Natural killer cell treated with Interleukin-12 subunit alpha and Interleukin-12 subunit beta and Interleukin-15 and Interleukin-18, amount 100 ng/mL, for 72 hours (primary cell): ENCODE measurements around the gene SLC2A9. TPM values are rescaled to one million over a fixed set of nuclear protein-coding genes. Genes with fewer than 3 reads are reported as not detected.
"Not testable (repeated sequence)": the region's sequence is repeated elsewhere in the genome, so short reads cannot be mapped to it uniquely, and the experiment has no call there.

Experiments used
- ATAC-seq, 2 donors: fragments of 150-1000 bp; cut with Tn5 transposase in 1 of 2; sonication (Bioruptor Pico), chemical (Tn5 transposase) in 1 of 2; 2 replicates each; pipeline ENCODE4 v1.10.0; 2021
- DNase-seq: peaks from one replicate; pipeline ENCODE4 v3.0.0; 2022; ENCODE audit warnings: low spot score
- H3K27ac Mint-ChIP-seq, 2 donors: 1 replicate in 1 of 2; 2 replicates in 1 of 2; pipeline ENCODE4 v1.8.0; 2022; ENCODE audit warnings: mixed read lengths in 2 of 2, mild to moderate bottlenecking in 1 of 2, moderate library complexity in 1 of 2
- H3K27me3 Mint-ChIP-seq, 2 donors: 1 replicate in 1 of 2; 2 replicates in 1 of 2; pipeline ENCODE4 v1.8.0; 2022; ENCODE audit warnings: mixed read lengths in 2 of 2
- H3K36me3 Mint-ChIP-seq: one replicate; pipeline ENCODE4 v1.8.0; 2022; ENCODE audit warnings: mixed read lengths
- H3K4me1 Mint-ChIP-seq, 2 donors: 1 replicate in 1 of 2; 2 replicates in 1 of 2; pipeline ENCODE4 v1.8.0; 2022; ENCODE audit warnings: low read depth in 2 of 2, mixed read lengths in 2 of 2, mild to moderate bottlenecking in 1 of 2
- H3K4me3 Mint-ChIP-seq: one replicate; pipeline ENCODE4 v1.8.0; 2022; ENCODE audit warnings: mixed read lengths
- H3K9me3 Mint-ChIP-seq: 2 replicates; pipeline ENCODE4 v1.8.0; 2022; ENCODE audit warnings: mixed read lengths
- total RNA-seq, 2 donors: library from RNA; stranded (reverse); gene quantifications; one replicate each; pipeline ENCODE4 v1.2.3, GENCODE V29; 2022

Gene SLC2A9
- total RNA-seq, 2 donors from 2014 or later, result 1.8 to 3.3 TPM

- DNase-seq (no peak), ATAC-seq (no peak)
- H3K4me3 Mint-ChIP-seq, result no peak overlapping the region
- no peaks in the 10 kb centered on the region for H3K9me3 Mint-ChIP-seq
- peaks cover 17 to 34% of the 10 kb centered on the region in 2 donors for H3K27me3 Mint-ChIP-seq
- no peak overlapping the region for H3K27ac Mint-ChIP-seq
- H3K36me3 Mint-ChIP-seq, result no peaks in the 10 kb centered on the region
- H3K4me1 Mint-ChIP-seq, result peaks cover 10 to 27% of the 10 kb centered on the region in 2 donors
Measured at GRCh38 chr4:9816285-9816684, 205.0 kb downstream of the SLC2A9 start.

- Mint-ChIP-seq H3K27ac (no peak overlapping the region), H3K9me3 (no peaks in the 10 kb centered on the region), H3K4me1 (peaks cover 10 to 27% of the 10 kb centered on the region in 2 donors), H3K27me3 (peaks cover 25 to 55% of the 10 kb centered on the region in 2 donors), H3K36me3 (peaks cover 5% of the 10 kb centered on the region), H3K4me3 (peak overlapping the region; percentile 11)
- ATAC-seq, result peak; percentile 72 to 89
- no peak for DNase-seq
Measured at GRCh38 chr4:9812501-9813340, 208.6 kb downstream of the SLC2A9 start.

GRCh38 chr4:9811806-9812205 lies 209.5 kb downstream of the SLC2A9 start:
- peaks cover 10 to 23% of the 10 kb centered on the region in 2 donors for H3K4me1 Mint-ChIP-seq
- H3K27me3 Mint-ChIP-seq, result peaks cover 24 to 58% of the 10 kb centered on the region in 2 donors
- no peak overlapping the region for H3K27ac Mint-ChIP-seq
- H3K9me3 Mint-ChIP-seq, result no peaks in the 10 kb centered on the region
- no peak overlapping the region for H3K4me3 Mint-ChIP-seq
- DNase-seq (no peak), ATAC-seq (no peak)
- peaks cover 5% of the 10 kb centered on the region for H3K36me3 Mint-ChIP-seq

GRCh38 chr4:9808077-9808476 lies 213.2 kb downstream of the SLC2A9 start:
- H3K36me3 Mint-ChIP-seq, result peaks cover 5% of the 10 kb centered on the region
- no peak overlapping the region for H3K27ac Mint-ChIP-seq
- no peak for ATAC-seq
- peaks cover 23 to 48% of the 10 kb centered on the region in 2 donors for H3K27me3 Mint-ChIP-seq
- DNase-seq, result no peak
- H3K9me3 Mint-ChIP-seq, result no peaks in the 10 kb centered on the region
- peaks cover 5 to 14% of the 10 kb centered on the region in 2 donors for H3K4me1 Mint-ChIP-seq
- H3K4me3 Mint-ChIP-seq, result no peak overlapping the region

GRCh38 chr4:9804918-9805317 lies 216.4 kb downstream of the SLC2A9 start:
- H3K9me3 Mint-ChIP-seq, result no peaks in the 10 kb centered on the region
- H3K36me3 Mint-ChIP-seq, result no peaks in the 10 kb centered on the region
- DNase-seq, result no peak
- peak in 1 of 2 donors; percentile 9 for ATAC-seq
- H3K4me3 Mint-ChIP-seq, result no peak overlapping the region
- peaks cover 20 to 34% of the 10 kb centered on the region in 2 donors for H3K27me3 Mint-ChIP-seq
- no peaks in the 10 kb centered on the region for H3K4me1 Mint-ChIP-seq
- no peak overlapping the region for H3K27ac Mint-ChIP-seq

GRCh38 chr4:9800848-9801247 lies 220.4 kb downstream of the SLC2A9 start:
- Mint-ChIP-seq H3K4me1 (no peaks in the 10 kb centered on the region), H3K9me3 (no peaks in the 10 kb centered on the region), H3K4me3 (no peak overlapping the region), H3K27ac (no peak overlapping the region), H3K27me3 (peaks cover 19 to 31% of the 10 kb centered on the region in 2 donors), H3K36me3 (no peaks in the 10 kb centered on the region)
- ATAC-seq (no peak), DNase-seq (no peak)

GRCh38 chr4:9796641-9797040 lies 224.7 kb downstream of the SLC2A9 start:
- H3K4me1 Mint-ChIP-seq, ATAC-seq, H3K36me3 Mint-ChIP-seq, H3K4me3 Mint-ChIP-seq, H3K9me3 Mint-ChIP-seq, DNase-seq, H3K27ac Mint-ChIP-seq: not testable (repeated sequence)
- H3K27me3 Mint-ChIP-seq, result peaks cover 9 to 24% of the 10 kb centered on the region in 2 donors

- Mint-ChIP-seq H3K4me1 (no peaks in the 10 kb centered on the region), H3K9me3 (no peaks in the 10 kb centered on the region), H3K36me3 (no peaks in the 10 kb centered on the region), H3K27ac (no peak overlapping the region), H3K4me3 (no peak overlapping the region), H3K27me3 (peaks cover 15 to 19% of the 10 kb centered on the region in 2 donors)
- ATAC-seq, result no peak
- DNase-seq, result no peak
Measured at GRCh38 chr4:9792381-9792780, 228.9 kb downstream of the SLC2A9 start.

GRCh38 chr4:9785891-9786290 lies 235.4 kb downstream of the SLC2A9 start:
- not testable (repeated sequence) for ATAC-seq, H3K27ac Mint-ChIP-seq, DNase-seq, H3K4me1 Mint-ChIP-seq, H3K9me3 Mint-ChIP-seq, H3K4me3 Mint-ChIP-seq, H3K36me3 Mint-ChIP-seq
- H3K27me3 Mint-ChIP-seq, result peaks cover 36 to 39% of the 10 kb centered on the region in 2 donors

- Mint-ChIP-seq H3K27me3 (peaks cover 49 to 60% of the 10 kb centered on the region in 2 donors), H3K4me3 (no peak overlapping the region), H3K9me3 (no peaks in the 10 kb centered on the region), H3K27ac (no peak overlapping the region), H3K4me1 (no peaks in the 10 kb centered on the region), H3K36me3 (no peaks in the 10 kb centered on the region)
- no peak for DNase-seq
- ATAC-seq, result no peak
Measured at GRCh38 chr4:9782136-9782436, 239.2 kb downstream of the SLC2A9 start.

- ATAC-seq (no peak), DNase-seq (no peak)
- Mint-ChIP-seq H3K4me1 (no peaks in the 10 kb centered on the region), H3K27me3 (peaks cover 49 to 65% of the 10 kb centered on the region in 2 donors), H3K9me3 (no peaks in the 10 kb centered on the region), H3K27ac (no peak within 1 kb of the TSS), H3K36me3 (no peaks in the 10 kb centered on the region), H3K4me3 (no peak within 1 kb of the TSS)
Measured at GRCh38 chr4:9781343-9782135, 239.8 kb downstream of the SLC2A9 start, which contains the start of gene DRD5. Gene DRD5 (plus strand): TSS chr4:9781634. CDS start chr4:9782030, 396 bp downstream.
